ENCODE measurements around the gene TLR5. TPM values are rescaled to one million over a fixed set of nuclear protein-coding genes. Genes with fewer than 3 reads are reported as not detected.

The TLR5 gene
- total and polyA plus RNA-seq, 2 of the 4 experiments (the other 2 are of a cell fraction): 0.09 to 0.18 TPM

GRCh38 chr1:223147409-223147808 is 4.4 kb upstream of the TLR5 start:
- no peak overlapping the region for H2AFZ ChIP-seq (replicated peaks; ENCODE audit: low read length, poor library complexity)
- WGBS, 2 experiments (ENCODE audit: extremely low coverage in 2 of 2, insufficient read length in 1 of 2): no CpG with 5 or more reads among the region's 2 CpGs
- no peaks in the 10 kb centered on the region for H3K79me1 ChIP-seq (ENCODE audit: low read depth in 1 of 2, low read length in 2 of 2)
- H2AK9ac ChIP-seq (replicated peaks; ENCODE audit: low read depth, low read length, poor library complexity): no peak overlapping the region
- in situ Hi-C loops (cut with MboI; ENCODE audit: low sequenced_read_pairs) (no loop called here), dilution Hi-C loops (cut with HindIII; ENCODE audit: low sequenced_read_pairs, unreplicated experiment) (no loop called here), intact Hi-C loops (cut with micrococcal nuclease) (no loop called here)
- no peak overlapping the region for H2BK120ac ChIP-seq (ENCODE audit: low read depth, low read length)
- DNase-seq (no peak), ATAC-seq (ENCODE audit: low read depth) (no peak)
- no peak overlapping the region for H3K27ac ChIP-seq (ENCODE audit: insufficient read depth, low read length)
- no peak overlapping the region for H3K18ac ChIP-seq (ENCODE audit: low read depth, low read length)
- no peak overlapping the region for H3K14ac ChIP-seq (replicated peaks; ENCODE audit: low read depth, low read length)
- H3K9me3 ChIP-seq (ENCODE audit: control insufficient read depth, insufficient read depth, low read length): peaks cover 5% of the 10 kb centered on the region
- no peak overlapping the region for H4K5ac ChIP-seq (ENCODE audit: low read depth, low read length)
- no peak overlapping the region for H2BK5ac ChIP-seq (ENCODE audit: low read depth, low read length, poor library complexity, severe bottlenecking)
- H2BK20ac ChIP-seq (ENCODE audit: low read depth, low read length): no peak overlapping the region
- H3K4me2 ChIP-seq (ENCODE audit: low read depth, low read length): no peak overlapping the region
- H3K9me1 ChIP-seq (ENCODE audit: insufficient read depth, low read length): 0 out of 2 replicates have a peak, but pooled peaks cover 3% of the 10 kb centered on the region
- H3K9ac ChIP-seq (ENCODE audit: low read depth, low read length): no peak overlapping the region
- H3K4me1 ChIP-seq (ENCODE audit: control insufficient read depth, insufficient read depth, low read length): peaks cover 2% of the 10 kb centered on the region; the same call in 1 of the 2 replicates
- H4K91ac ChIP-seq (ENCODE audit: insufficient read depth, low read depth, low read length): no peak overlapping the region
- no peak overlapping the region for H2BK15ac ChIP-seq (ENCODE audit: low read depth, low read length)
- H3K23ac ChIP-seq (ENCODE audit: low read depth, low read length): no peak overlapping the region
- no peak overlapping the region for H4K8ac ChIP-seq (ENCODE audit: low read depth in 2 of 2, low read length in 2 of 2)
- TF ChIP-seq FOS (IDR thresholded peaks at IDR 0.05; ENCODE audit: low read depth, low read length): no peak
- TF ChIP-seq USF2 (IDR thresholded peaks at IDR 0.05; ENCODE audit: low read depth, low read length): no peak
- no peak for TF ChIP-seq ELK1 (IDR thresholded peaks at IDR 0.05; ENCODE audit: borderline replicate concordance, low read depth, low read length)
- TF ChIP-seq RAD21 (IDR thresholded peaks at IDR 0.05; ENCODE audit: low read length): no peak
- no peak for TF ChIP-seq BHLHE40 (IDR thresholded peaks at IDR 0.05; ENCODE audit: low read depth, low read length)
- CTCF ChIA-PET: no interaction called here
- H3K36me3 ChIP-seq (ENCODE audit: control insufficient read depth, insufficient read depth, low read length): no peaks in the 10 kb centered on the region
- POLR2A ChIA-PET (ENCODE audit: unreplicated experiment): no interaction called here
- BruUV-seq (replicated peaks): no TSS peak
- no peak overlapping the region for H2AK5ac ChIP-seq (ENCODE audit: low read depth, low read length)
- no peak overlapping the region for H3K4ac ChIP-seq (ENCODE audit: low read depth, low read length)
- no peaks in the 10 kb centered on the region for H4K20me1 ChIP-seq (ENCODE audit: insufficient read depth, low read length)
- no peak overlapping the region for H3K4me3 ChIP-seq (ENCODE audit: insufficient read depth, low read depth, low read length)
- H3K56ac ChIP-seq (ENCODE audit: extremely low read depth, insufficient read depth, low read length): no peak overlapping the region
- peaks cover 8% of the 10 kb centered on the region for H3K27me3 ChIP-seq (ENCODE audit: control insufficient read depth, insufficient read depth, low read length)
